Transverse colon (tissue), 4 donors: Measurements from ENCODE around the gene UBL3. TPM values are rescaled to one million over a fixed set of nuclear protein-coding genes. Genes with fewer than 3 reads are reported as not detected.

Experiments used
- DNase-seq: peaks from one replicate; pipeline ENCODE4 v3.0.0-alpha.2; 2019
- H3K27ac ChIP-seq, 4 donors: fragments of 200-600 bp; sonication (generic); 2 replicates each; pipeline ENCODE4 v1.5.1; 2016 to 2018; ENCODE audit warnings: inconsistent platforms in 4 of 4
- H3K27me3 ChIP-seq: fragments of 200-600 bp; sonication (generic); 2 replicates; pipeline ENCODE4 v1.5.1; 2017; ENCODE audit warnings: inconsistent platforms
- H3K36me3 ChIP-seq, 4 donors: fragments of 200-600 bp; sonication (generic); 2 replicates each; pipeline ENCODE4 v1.5.1; 2017 to 2019; ENCODE audit warnings: inconsistent platforms in 4 of 4
- H3K4me1 ChIP-seq, 4 donors: fragments of 200-600 bp; sonication (generic); 2 replicates each; pipeline ENCODE4 v1.5.1; 2017 to 2020; ENCODE audit warnings: inconsistent platforms in 4 of 4
- H3K4me3 ChIP-seq, 4 donors: fragments of 200-600 bp; sonication (generic); 1 replicate in 1 of 4; 2 replicates in 3 of 4; pipeline versions ENCODE4 v1.5.1 to v1.6.1; 2017 to 2019; ENCODE audit warnings: inconsistent platforms in 4 of 4
- H3K9me3 ChIP-seq, 2 donors: fragments of 200-600 bp; sonication (generic); 2 replicates each; pipeline ENCODE4 v1.5.1; 2017 to 2019; ENCODE audit warnings: inconsistent platforms in 2 of 2
- CTCF ChIP-seq, 5 experiments: fragments of 200-600 bp in 3 of 5; fragments of 450-650 bp in 2 of 5; sonication (generic) in 3 of 5; IDR thresholded peaks; 1 replicate in 2 of 5; 2 replicates in 3 of 5; pipeline ENCODE4 v1.5.1; 2016 to 2017; ENCODE audit warnings: antibody characterized with exemption in 5 of 5, inconsistent platforms in 3 of 5, mild to moderate bottlenecking in 2 of 5, moderate library complexity in 1 of 5
- EP300 ChIP-seq: sonication (generic); formaldehyde crosslinking; IDR thresholded peaks from one replicate; pipeline ENCODE4 v1.6.1; 2017; ENCODE audit warnings: antibody characterized with exemption, low read depth
- POLR2A ChIP-seq: fragments of 450-650 bp; IDR thresholded peaks from one replicate; pipeline ENCODE4 v1.6.1; 2016; ENCODE audit warnings: antibody characterized with exemption, mild to moderate bottlenecking, moderate library complexity
- POLR2AphosphoS5 ChIP-seq, 3 donors: sonication (generic); formaldehyde crosslinking; IDR thresholded peaks; one replicate each; pipeline ENCODE4 v1.6.1; 2016; ENCODE audit warnings: antibody characterized with exemption in 3 of 3
- WGBS, 2 donors: methylation state at CpG; one replicate each; pipeline ENCODE4 v1.1.5; 2018; ENCODE audit warnings: low coverage in 1 of 2; 5-methylcytosine and 5-hydroxymethylcytosine counted together
- in situ Hi-C, 4 donors: fragments of 200-750 bp; cut with MboI; loops; one replicate each; pipeline versions ENCODE4 v1.15.0 to v1.15.1; 2017; ENCODE audit warnings: low sequenced_read_pairs in 3 of 4, low pct_ligation_motif_present in 1 of 4, low pct_unique_long_range_greater_than_20kb in 1 of 4
- intact Hi-C: fragments of 100-400 bp; cut with DNase I; formaldehyde crosslinking; loops from one replicate; pipeline ENCODE4 v1.15.1; 2023; ENCODE audit warnings: low total_unique reads
- total RNA-seq, 4 donors: library from RNA; depleted of rRNA; stranded (reverse); fragments of >200 nt; gene quantifications; one replicate each; pipeline ENCODE4 v1.1.0, GENCODE V29; 2016

UBL3 gene
- total RNA-seq, 4 donors from 2014 or later, result 8.8 to 77.1 (median 60.0) TPM

DNA sequence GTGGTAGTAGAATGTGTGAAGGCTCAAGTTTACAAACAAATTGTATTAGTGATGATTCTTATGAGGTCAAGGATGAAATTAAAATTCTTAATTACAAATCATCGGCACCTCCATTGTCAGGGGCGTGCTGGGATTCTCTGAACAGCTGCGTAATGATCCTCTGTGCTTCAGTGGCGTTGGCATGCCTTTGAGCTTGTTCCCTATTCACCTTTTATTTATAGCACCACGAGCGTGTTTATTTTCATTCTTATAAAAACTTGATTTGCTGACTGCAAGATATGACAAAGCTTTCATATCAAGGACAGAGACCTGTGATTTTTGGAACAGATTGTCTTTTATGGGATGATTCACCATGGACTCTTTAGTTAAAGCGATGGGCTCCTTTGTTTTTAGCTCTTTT is 18.2 kb upstream of the UBL3 start:
- in situ Hi-C loops, result no loop called here
- no peaks in the 10 kb centered on the region for H3K9me3 ChIP-seq
- no peaks in the 10 kb centered on the region for H3K36me3 ChIP-seq
- H3K4me1 ChIP-seq, result peaks cover 0 to 3% (median 0%) of the 10 kb centered on the region in 4 donors
- no peak for DNase-seq
- H3K27me3 ChIP-seq, result no peaks in the 10 kb centered on the region
- no peak for TF ChIP-seq EP300
- TF ChIP-seq POLR2A, result no peak
- TF ChIP-seq POLR2AphosphoS5 (IDR thresholded peaks at IDR 0.05), result no peak
- no peak for TF ChIP-seq CTCF (IDR thresholded peaks at IDR 0.05)
- 86 to 87% methylated on average over 7 of the region's 7 CpGs for WGBS, 2 donors
- intact Hi-C loops, result no loop called here
- H3K27ac ChIP-seq, result no peak overlapping the region
- H3K4me3 ChIP-seq, result no peak overlapping the region

- in situ Hi-C loops, result no loop called here
- DNase-seq, result peak; percentile 37
- no peaks in the 10 kb centered on the region for H3K9me3 ChIP-seq
- WGBS, 2 donors, result 46 to 54% methylated on average over 3 to 6 of the region's 6 CpGs
- no peak overlapping the region for H3K27ac ChIP-seq
- intact Hi-C loops, result no loop called here
- no peaks in the 10 kb centered on the region for H3K27me3 ChIP-seq
- peaks cover 0 to 3% (median 0%) of the 10 kb centered on the region in 4 donors for H3K4me1 ChIP-seq
- no peaks in the 10 kb centered on the region for H3K36me3 ChIP-seq
- TF ChIP-seq POLR2AphosphoS5 (IDR thresholded peaks at IDR 0.05) (no peak), EP300 (no peak), CTCF (IDR thresholded peaks at IDR 0.05) (no peak), POLR2A (no peak)
- H3K4me3 ChIP-seq, result no peak overlapping the region
Measured at GRCh38 chr13:29865934-29866333, 15.5 kb upstream of the UBL3 start.

DNA sequence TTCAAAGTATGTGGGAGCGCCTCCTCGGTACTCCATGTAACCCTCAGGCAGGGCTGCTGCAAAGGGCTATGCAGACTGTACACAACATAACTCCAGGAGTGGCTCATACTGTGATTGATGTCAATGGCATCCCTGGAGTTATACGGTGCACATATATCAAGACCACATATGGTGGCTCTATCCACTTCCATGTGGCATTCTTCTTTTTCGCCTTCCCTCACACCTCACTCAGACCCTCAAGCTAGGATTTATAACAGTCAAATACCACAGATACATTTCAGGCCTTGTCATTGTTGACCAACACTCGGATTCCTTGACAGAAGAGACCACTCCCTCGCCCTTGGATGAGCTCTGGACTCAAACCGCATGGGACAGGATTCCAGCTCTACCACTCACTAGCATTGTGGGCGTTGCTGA is 11.3 kb upstream of the UBL3 start:
- no peaks in the 10 kb centered on the region for H3K9me3 ChIP-seq
- TF ChIP-seq EP300, result no peak
- no peak for TF ChIP-seq POLR2A
- no peak for TF ChIP-seq POLR2AphosphoS5 (IDR thresholded peaks at IDR 0.05)
- TF ChIP-seq CTCF (IDR thresholded peaks at IDR 0.05), result no peak
- whole genome bisulfite sequencing, 2 donors, result 90 to 100% methylated on average over 4 to 8 of the region's 8 CpGs
- H3K4me3 ChIP-seq, result no peak overlapping the region
- H3K36me3 ChIP-seq, result no peaks in the 10 kb centered on the region
- in situ Hi-C loops (no loop called here), intact Hi-C loops (no loop called here)
- no peak for DNase-seq
- H3K4me1 ChIP-seq, result peaks cover 0 to 3% (median 0%) of the 10 kb centered on the region in 4 donors
- no peak overlapping the region for H3K27ac ChIP-seq
- no peaks in the 10 kb centered on the region for H3K27me3 ChIP-seq

DNA sequence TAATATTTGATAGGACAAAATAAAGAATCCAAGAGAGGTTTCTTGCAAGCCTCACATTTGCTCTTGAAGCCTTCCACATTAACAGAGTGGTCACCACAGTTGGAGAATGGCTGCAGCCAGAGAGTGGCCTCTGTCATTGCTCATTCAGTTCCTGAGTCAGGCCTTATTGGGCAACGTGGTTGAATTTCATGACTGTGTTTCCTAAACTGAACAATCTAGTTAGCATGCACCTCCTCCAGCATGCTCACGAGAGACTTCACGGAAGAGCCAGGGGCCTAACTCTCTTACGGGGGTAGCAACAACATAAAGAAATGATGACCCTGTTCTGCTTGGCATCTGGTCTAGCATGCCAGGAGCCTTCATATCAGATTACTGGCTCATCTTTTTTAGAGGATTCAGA is 9.6 kb upstream of the UBL3 start:
- no peaks in the 10 kb centered on the region for H3K9me3 ChIP-seq
- no peak overlapping the region for H3K27ac ChIP-seq
- 92 to 95% methylated on average over 3 to 4 of the region's 4 CpGs for WGBS, 2 donors
- DNase-seq, result no peak
- no peaks in the 10 kb centered on the region for H3K36me3 ChIP-seq
- in situ Hi-C loops, result no loop called here
- peaks cover 0 to 9% (median 0%) of the 10 kb centered on the region in 4 donors for H3K4me1 ChIP-seq
- intact Hi-C loops, result loop anchor here (10.0 kb wide), 1 partner anchor 265 kb away; the partner anchor contains the start of gene SLC7A1
- no peaks in the 10 kb centered on the region for H3K27me3 ChIP-seq
- TF ChIP-seq POLR2AphosphoS5 (IDR thresholded peaks at IDR 0.05) (no peak), EP300 (no peak), POLR2A (no peak), CTCF (IDR thresholded peaks at IDR 0.05) (no peak)
- H3K4me3 ChIP-seq, result no peak overlapping the region
